Measurements from ENCODE around the gene TMEM184A.

TMEM184A gene

DNA sequence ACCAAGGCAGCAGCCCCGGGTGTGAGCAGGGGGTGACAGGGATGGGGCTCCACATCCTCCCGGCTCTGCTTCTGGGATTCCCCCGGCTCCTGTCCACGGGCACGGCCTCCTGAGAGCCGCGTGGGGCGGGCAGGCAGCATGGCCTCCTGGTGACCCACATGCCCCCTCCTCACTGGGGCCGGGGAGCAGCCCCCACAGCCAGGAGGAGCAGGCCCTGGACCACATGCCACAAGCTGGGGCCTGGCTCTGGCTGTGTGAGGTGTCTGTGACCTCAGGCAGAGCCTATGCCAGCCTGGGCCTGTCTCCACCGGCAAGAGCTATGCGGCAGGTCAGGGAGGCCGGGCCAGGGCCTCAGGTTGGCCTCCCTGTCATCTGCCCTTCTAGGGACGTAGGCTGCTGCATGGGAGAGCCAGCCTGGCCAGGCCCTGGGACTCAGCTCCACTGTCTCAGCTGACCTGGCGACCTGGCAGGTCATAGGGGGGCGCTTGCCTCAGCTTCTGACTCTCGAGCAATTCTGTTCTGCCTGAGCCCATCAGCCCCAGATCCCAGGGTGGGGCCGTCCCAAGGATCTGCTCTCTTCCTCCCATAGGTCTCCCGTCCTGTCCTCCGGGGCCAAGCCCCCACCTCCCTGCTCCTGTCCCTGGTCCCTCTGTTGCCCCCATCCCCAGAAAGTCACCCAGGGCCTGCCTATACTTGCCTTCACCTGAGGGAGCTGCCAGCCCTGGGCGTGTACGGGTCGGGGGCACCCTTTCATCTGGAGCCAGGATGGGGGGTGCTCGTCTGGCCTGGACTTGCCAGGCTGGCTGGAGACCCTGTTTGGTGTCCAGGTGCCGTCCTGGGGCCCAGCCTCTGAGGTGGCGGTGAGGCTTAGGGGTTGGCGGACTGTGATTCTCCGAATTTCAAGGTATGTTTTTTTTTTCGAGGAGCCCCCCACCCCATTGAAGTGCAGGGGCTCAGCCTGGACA, 3.9 kb upstream of the TMEM184A start:
- H3K27ac ChIP-seq = no peak overlapping the region
- H3K9ac ChIP-seq (ENCODE audit: insufficient read length) = no peak overlapping the region
- TF ChIP-seq POLR2AphosphoS5 (IDR thresholded peaks at IDR 0.05; ENCODE audit: borderline replicate concordance, low read depth, low read length) (no peak), FOXP2 (optimal IDR thresholded peaks at IDR 0.05; ENCODE audit: control extremely low read depth, extremely low read length, insufficient read depth) (no peak), EZH2 (IDR thresholded peaks at IDR 0.05) (no peak)
- DNase-seq (ENCODE audit: low read depth, low spot score) = no peak
- H3K4me3 ChIP-seq = no peak overlapping the region
- H3K9me3 ChIP-seq (ENCODE audit: low read depth, low read length) = no peaks in the 10 kb centered on the region
- H3K36me3 ChIP-seq (ENCODE audit: insufficient read depth, low read length) = no peaks in the 10 kb centered on the region

DNA sequence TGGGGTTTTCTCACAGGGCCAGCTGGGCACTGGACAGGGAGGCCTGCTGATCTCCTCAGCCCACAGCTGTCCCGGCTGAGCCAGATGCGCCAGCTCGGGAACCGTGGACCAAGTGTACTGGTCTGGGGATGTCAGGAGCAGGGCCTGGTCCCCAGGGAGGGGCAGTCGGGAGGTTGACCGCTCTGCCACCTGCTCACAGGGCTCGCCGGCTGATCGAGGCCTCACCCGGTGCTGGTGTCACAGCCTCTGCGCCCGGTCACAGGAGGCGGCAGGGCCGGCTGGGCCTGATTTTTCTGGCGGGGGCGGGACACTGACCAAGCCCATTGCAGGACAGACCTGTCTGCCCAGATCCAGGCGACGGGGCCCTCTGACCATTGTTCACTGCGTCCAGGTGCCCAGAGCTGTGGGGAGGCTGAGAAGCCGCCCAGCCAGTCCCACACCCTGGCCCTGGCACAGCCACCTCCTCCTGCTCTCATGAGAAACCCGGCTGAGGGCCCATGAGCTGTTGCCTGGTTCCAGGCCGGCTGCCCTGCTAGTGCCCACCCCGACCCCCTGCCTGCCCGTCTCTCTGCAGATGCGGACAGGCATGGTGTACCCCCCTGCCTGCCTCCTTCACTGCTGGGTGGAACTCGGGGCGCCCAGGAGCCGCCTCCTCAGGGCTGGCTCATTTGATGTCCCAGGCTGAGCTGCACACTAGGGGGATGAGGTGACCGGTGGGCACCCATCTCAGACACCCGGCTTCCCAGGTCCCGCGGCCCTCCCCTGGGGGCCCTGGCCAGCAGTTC, 3.0 kb upstream of the TMEM184A start:
- Histone ChIP-seq H3K27ac (no peak overlapping the region), H3K9me3 (ENCODE audit: low read depth, low read length) (no peaks in the 10 kb centered on the region), H3K36me3 (ENCODE audit: insufficient read depth, low read length) (no peaks in the 10 kb centered on the region), H3K4me3 (no peak overlapping the region), H3K9ac (ENCODE audit: insufficient read length) (no peak overlapping the region)
- no peak for DNase-seq (ENCODE audit: low read depth, low spot score)
- TF ChIP-seq POLR2AphosphoS5 (IDR thresholded peaks at IDR 0.05; ENCODE audit: borderline replicate concordance, low read depth, low read length) = no peak
- no peak for TF ChIP-seq FOXP2 (optimal IDR thresholded peaks at IDR 0.05; ENCODE audit: control extremely low read depth, extremely low read length, insufficient read depth)
- no peak for TF ChIP-seq EZH2 (IDR thresholded peaks at IDR 0.05)

DNA sequence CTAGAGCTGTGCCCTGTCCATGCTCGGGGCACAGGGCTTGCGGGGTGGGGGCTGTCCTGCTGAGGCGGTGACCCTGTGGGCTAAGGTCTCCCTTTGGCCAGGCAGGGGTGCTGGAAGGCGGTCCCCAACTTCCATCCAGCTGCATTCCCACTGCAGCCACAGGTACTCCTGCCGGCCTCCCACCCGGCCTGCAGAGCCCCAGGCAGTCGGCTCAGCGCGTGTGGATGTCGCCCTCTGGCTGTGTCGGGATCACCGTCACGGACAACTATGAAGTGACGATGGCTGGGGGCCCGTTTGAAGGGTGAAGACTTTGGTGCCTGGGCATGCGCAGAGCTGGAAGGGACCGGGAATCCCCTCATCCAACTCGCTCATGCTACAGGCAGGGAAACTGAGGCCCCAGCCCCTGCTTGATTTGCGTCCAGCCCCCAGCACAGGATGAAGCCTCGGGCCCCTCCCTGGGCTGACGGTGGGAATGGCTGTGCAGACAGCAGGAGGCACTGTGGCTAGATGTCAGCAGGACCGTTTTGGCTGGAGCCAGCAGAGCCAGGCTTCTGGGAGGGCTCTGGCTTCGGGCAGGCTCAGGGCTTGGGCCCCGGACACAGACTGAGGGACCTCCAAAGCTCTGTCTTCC, 2.3 kb upstream of the TMEM184A start:
- Histone ChIP-seq H3K9me3 (ENCODE audit: low read depth, low read length) (no peaks in the 10 kb centered on the region), H3K9ac (ENCODE audit: insufficient read length) (no peak overlapping the region), H3K36me3 (ENCODE audit: insufficient read depth, low read length) (no peaks in the 10 kb centered on the region), H3K27ac (no peak overlapping the region), H3K4me3 (no peak overlapping the region)
- TF ChIP-seq FOXP2 (optimal IDR thresholded peaks at IDR 0.05; ENCODE audit: control extremely low read depth, extremely low read length, insufficient read depth) = no peak
- TF ChIP-seq EZH2 (IDR thresholded peaks at IDR 0.05) = no peak
- no peak for TF ChIP-seq POLR2AphosphoS5 (IDR thresholded peaks at IDR 0.05; ENCODE audit: borderline replicate concordance, low read depth, low read length)
- DNase-seq (ENCODE audit: low read depth, low spot score) = no peak

DNA sequence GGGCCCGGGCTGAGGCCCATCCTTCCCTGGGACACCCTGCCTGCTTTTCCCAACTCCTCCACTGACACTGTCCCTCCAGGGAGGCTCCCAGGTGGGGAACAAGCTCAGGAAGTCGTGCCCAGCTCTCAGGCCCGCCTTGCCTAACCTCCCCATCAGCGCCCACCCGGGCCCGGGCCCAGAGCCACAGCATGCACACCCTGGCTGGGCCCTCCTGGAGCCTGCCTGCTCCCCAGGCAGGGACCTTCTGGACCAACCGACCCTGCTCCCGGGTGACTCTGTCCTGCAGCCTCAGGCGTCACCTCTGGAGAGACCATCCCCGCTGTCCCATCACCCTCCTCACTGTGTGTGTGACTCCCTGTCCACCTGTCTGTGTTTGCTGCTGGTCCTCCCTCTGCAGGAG, 1.8 kb upstream of the TMEM184A start:
- Histone ChIP-seq H3K9ac (ENCODE audit: insufficient read length) (no peak overlapping the region), H3K27ac (no peak overlapping the region), H3K9me3 (ENCODE audit: low read depth, low read length) (no peaks in the 10 kb centered on the region), H3K36me3 (ENCODE audit: insufficient read depth, low read length) (no peaks in the 10 kb centered on the region), H3K4me3 (no peak overlapping the region)
- TF ChIP-seq FOXP2 (optimal IDR thresholded peaks at IDR 0.05; ENCODE audit: control extremely low read depth, extremely low read length, insufficient read depth) (no peak), POLR2AphosphoS5 (IDR thresholded peaks at IDR 0.05; ENCODE audit: borderline replicate concordance, low read depth, low read length) (no peak), EZH2 (IDR thresholded peaks at IDR 0.05) (no peak)
- DNase-seq (ENCODE audit: low read depth, low spot score) = no peak

DNA sequence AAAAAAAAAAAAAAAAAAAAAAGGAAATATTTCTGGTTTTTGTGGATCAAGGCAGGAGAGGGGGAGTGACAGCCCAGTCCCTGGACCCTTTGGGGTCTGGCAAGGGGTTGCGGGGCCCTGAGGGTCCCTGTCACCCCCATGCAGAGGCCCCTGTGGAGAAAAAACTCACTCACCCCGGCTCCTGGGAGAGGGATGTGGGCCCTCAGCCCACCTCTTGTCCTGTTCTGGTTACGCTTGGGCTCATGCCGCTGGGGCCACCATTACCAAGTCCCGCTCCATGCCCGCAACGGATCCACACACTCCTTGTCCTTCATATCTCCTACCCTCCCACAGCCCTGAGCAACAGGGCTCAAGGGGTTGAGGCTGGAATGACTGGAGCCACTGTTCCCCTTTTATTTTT, 1.0 kb upstream of the TMEM184A start:
- H3K9me3 ChIP-seq (ENCODE audit: low read depth, low read length) = no peaks in the 10 kb centered on the region

DNA sequence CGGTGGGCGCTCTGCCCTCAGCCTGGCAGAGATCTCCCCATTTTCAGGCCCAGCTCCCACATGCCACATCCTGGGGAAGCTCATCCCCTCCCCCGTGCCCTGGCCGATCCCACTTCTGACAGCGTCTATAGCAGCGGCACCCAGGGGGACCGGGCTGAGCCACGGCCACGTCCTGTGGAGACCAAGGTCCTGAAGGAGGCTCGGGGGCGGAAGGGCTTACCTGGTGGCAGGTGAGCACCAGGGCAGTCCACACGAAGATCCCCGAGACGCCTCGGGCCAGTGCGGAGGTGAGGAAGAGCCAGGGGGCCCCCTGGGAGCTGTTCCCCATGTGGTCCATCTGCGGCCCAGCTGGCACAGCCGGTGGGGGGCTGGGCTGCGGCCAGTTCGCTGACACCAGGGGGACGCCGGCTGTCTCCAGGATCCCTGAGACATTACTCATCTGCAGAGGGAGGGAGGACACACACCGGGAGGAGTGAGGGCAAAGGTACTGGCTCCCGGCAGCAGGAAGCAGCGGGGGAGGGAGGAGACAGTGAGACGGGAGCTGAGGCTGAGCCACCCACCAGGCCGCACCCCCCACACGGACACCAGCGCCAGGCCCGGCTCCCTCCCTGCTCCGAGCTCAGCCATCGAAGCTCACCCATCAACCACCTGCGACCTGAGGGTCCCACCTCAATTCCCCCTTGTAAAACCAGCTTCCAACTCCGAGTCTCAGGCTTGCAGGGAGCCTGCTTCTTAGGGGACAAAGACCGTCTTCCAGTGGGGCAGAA, 776 bp downstream of the TMEM184A start:
- Histone ChIP-seq H3K4me3 (no peak overlapping the region), H3K36me3 (ENCODE audit: insufficient read depth, low read length) (no peaks in the 10 kb centered on the region), H3K27ac (no peak overlapping the region), H3K9ac (ENCODE audit: insufficient read length) (no peak overlapping the region), H3K9me3 (ENCODE audit: low read depth, low read length) (no peaks in the 10 kb centered on the region)
- no peak for TF ChIP-seq FOXP2 (optimal IDR thresholded peaks at IDR 0.05; ENCODE audit: control extremely low read depth, extremely low read length, insufficient read depth)
- TF ChIP-seq POLR2AphosphoS5 (IDR thresholded peaks at IDR 0.05; ENCODE audit: borderline replicate concordance, low read depth, low read length) = no peak
- TF ChIP-seq EZH2 (IDR thresholded peaks at IDR 0.05) = no peak
- no peak for DNase-seq (ENCODE audit: low read depth, low spot score)

More for the DNA sequence above, 1.0 kb upstream of the TMEM184A start:
- H3K36me3 ChIP-seq (ENCODE audit: insufficient read depth, low read length) = no peaks in the 10 kb centered on the region
- no peak overlapping the region for H3K9ac ChIP-seq (ENCODE audit: insufficient read length)
- TF ChIP-seq FOXP2 (optimal IDR thresholded peaks at IDR 0.05; ENCODE audit: control extremely low read depth, extremely low read length, insufficient read depth) (no peak), POLR2AphosphoS5 (IDR thresholded peaks at IDR 0.05; ENCODE audit: borderline replicate concordance, low read depth, low read length) (no peak), EZH2 (IDR thresholded peaks at IDR 0.05) (no peak)
- no peak for DNase-seq (ENCODE audit: low read depth, low spot score)
- no peak overlapping the region for H3K4me3 ChIP-seq
- H3K27ac ChIP-seq = no peak overlapping the region

DNA sequence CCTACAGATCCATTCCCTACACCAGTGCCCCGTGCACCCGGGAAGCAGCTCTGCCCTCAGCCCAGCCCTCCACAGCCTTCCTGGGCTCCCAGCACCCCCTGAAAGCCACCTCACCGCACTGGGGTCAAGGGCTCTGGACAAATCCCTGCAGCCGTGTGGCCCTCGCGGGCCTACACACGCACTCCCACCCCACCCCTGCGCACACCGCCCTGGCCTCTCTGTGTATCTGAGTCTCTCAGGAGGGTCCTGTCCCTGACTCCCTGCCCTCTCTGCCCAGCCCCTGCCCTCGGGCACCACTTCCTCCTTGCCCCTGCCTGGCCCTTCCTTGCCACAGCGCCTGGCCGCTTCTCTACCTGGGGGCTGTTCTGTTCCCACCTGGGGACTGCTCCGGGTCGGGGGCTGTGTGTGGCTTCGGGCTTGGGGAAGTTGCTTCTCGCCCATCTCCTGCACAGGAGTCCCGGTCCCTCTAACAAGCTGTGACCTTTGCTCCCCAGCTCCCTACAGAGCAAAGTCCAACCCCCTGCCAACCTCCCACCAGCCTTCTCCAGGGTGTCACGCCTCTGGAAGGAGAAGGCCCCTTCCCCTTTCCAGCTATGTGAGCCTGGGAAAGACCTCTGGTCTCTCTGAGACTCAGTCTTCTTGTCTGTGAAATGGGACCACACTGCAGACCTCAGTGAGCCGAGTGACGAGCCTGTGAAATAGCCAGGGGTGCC, 1.5 kb downstream of the TMEM184A start:
- Histone ChIP-seq H3K9ac (ENCODE audit: insufficient read length) (no peak overlapping the region), H3K27ac (no peak overlapping the region)
- TF ChIP-seq POLR2AphosphoS5 (IDR thresholded peaks at IDR 0.05; ENCODE audit: borderline replicate concordance, low read depth, low read length) (no peak), FOXP2 (optimal IDR thresholded peaks at IDR 0.05; ENCODE audit: control extremely low read depth, extremely low read length, insufficient read depth) (no peak), EZH2 (IDR thresholded peaks at IDR 0.05) (no peak)

More for the DNA sequence above, 1.5 kb downstream of the TMEM184A start:
- Histone ChIP-seq H3K36me3 (ENCODE audit: insufficient read depth, low read length) (no peaks in the 10 kb centered on the region), H3K9me3 (ENCODE audit: low read depth, low read length) (no peaks in the 10 kb centered on the region), H3K4me3 (no peak overlapping the region)
- DNase-seq (ENCODE audit: low read depth, low spot score) = no peak

All from SK-N-MC (cell line).